Endothelial cell (in vitro differentiated cells): ENCODE measurements around the gene PKP1. TPM values are rescaled to one million over a fixed set of nuclear protein-coding genes. Genes with fewer than 3 reads are reported as not detected.
A peak's percentile ranks its signal among the peaks of the same experiment; 100 is the strongest.

Experiments
- DNase-seq: peaks from one replicate; pipeline ENCODE4 v3.0.0; 2021; ENCODE audit warnings: low spot score
- H3K27ac Mint-ChIP-seq: one replicate; pipeline ENCODE4 v1.8.0; 2021; ENCODE audit warnings: mixed read lengths, inconsistent platforms; ENCODE audit not compliant: unreplicated experiment
- H3K27me3 Mint-ChIP-seq: one replicate; pipeline ENCODE4 v1.8.0; 2021; ENCODE audit warnings: mild to moderate bottlenecking, moderate library complexity, mixed read lengths, inconsistent platforms; ENCODE audit not compliant: unreplicated experiment
- H3K36me3 Mint-ChIP-seq: one replicate; pipeline ENCODE4 v1.8.0; 2021; ENCODE audit warnings: mild to moderate bottlenecking, low read depth, mixed read lengths, inconsistent platforms; ENCODE audit not compliant: unreplicated experiment
- H3K4me1 Mint-ChIP-seq: one replicate; pipeline ENCODE4 v1.8.0; 2021; ENCODE audit warnings: mild to moderate bottlenecking, mixed read lengths, inconsistent platforms; ENCODE audit not compliant: unreplicated experiment
- H3K4me3 Mint-ChIP-seq: one replicate; pipeline ENCODE4 v1.8.0; 2021; ENCODE audit warnings: mild to moderate bottlenecking, mixed read lengths, inconsistent platforms; ENCODE audit not compliant: unreplicated experiment
- H3K9me3 Mint-ChIP-seq: one replicate; pipeline ENCODE4 v1.8.0; 2021; ENCODE audit warnings: mixed read lengths, inconsistent platforms; ENCODE audit not compliant: unreplicated experiment
- total RNA-seq: library from RNA; stranded (reverse); fragmentation: NEBNext Ultra II Directional; extraction: Animal tissue kit (Norgen Biotek cat#: 25700); gene quantifications from one replicate; pipeline ENCODE4 v1.2.1, GENCODE V29; 2021; ENCODE audit not compliant: unreplicated experiment
- TF ChIP-seq, protein P1 (sequence below): fragments of 200-600 bp; sonication (generic); IDR thresholded peaks from one replicate; pipeline ENCODE4 v1.5.0; 2021; ENCODE audit warnings: antibody characterized with exemption; ENCODE audit not compliant: unreplicated experiment

Gene PKP1
- total RNA-seq, 1 donor from 2014 or later: 0.64 TPM

DNA sequence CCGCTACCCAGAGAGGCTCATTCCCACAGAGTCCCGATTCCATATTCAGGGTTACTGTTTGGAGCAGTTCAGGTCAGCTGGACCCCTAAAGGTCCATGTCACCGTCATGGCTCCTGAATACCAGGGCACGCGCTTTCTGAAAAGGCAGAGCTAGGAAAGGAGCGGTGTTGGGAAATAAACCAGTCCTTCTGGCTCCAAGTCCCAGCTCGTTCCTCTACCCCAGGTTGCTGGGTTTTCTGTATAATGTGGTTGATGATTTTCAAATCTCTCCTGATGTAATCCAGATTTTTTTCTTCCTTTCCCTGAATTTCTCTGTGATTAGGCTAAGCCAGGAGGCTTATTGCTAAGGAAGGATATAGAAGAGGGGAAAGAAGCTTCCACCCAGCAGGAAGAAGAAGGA lies 14.0 kb upstream of the PKP1 start:
- Mint-ChIP-seq H3K4me1 (peaks cover 12% of the 10 kb centered on the region), H3K27ac (peak overlapping the region; percentile 9), H3K9me3 (no peaks in the 10 kb centered on the region), H3K36me3 (no peaks in the 10 kb centered on the region), H3K27me3 (peaks cover 5% of the 10 kb centered on the region), H3K4me3 (no peak overlapping the region)
- DNase-seq: no peak
- TF ChIP-seq, protein P1, sequence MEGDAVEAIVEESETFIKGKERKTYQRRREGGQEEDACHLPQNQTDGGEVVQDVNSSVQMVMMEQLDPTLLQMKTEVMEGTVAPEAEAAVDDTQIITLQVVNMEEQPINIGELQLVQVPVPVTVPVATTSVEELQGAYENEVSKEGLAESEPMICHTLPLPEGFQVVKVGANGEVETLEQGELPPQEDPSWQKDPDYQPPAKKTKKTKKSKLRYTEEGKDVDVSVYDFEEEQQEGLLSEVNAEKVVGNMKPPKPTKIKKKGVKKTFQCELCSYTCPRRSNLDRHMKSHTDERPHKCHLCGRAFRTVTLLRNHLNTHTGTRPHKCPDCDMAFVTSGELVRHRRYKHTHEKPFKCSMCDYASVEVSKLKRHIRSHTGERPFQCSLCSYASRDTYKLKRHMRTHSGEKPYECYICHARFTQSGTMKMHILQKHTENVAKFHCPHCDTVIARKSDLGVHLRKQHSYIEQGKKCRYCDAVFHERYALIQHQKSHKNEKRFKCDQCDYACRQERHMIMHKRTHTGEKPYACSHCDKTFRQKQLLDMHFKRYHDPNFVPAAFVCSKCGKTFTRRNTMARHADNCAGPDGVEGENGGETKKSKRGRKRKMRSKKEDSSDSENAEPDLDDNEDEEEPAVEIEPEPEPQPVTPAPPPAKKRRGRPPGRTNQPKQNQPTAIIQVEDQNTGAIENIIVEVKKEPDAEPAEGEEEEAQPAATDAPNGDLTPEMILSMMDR: no peak

GRCh38 chr1:201269900-201270410 lies 13.4 kb upstream of the PKP1 start:
- TF ChIP-seq, protein P1: no peak
- Mint-ChIP-seq H3K27me3 (peaks cover 5% of the 10 kb centered on the region), H3K9me3 (no peaks in the 10 kb centered on the region), H3K27ac (no peak overlapping the region), H3K36me3 (no peaks in the 10 kb centered on the region), H3K4me1 (peaks cover 12% of the 10 kb centered on the region), H3K4me3 (no peak overlapping the region)
- no peak for DNase-seq

DNA sequence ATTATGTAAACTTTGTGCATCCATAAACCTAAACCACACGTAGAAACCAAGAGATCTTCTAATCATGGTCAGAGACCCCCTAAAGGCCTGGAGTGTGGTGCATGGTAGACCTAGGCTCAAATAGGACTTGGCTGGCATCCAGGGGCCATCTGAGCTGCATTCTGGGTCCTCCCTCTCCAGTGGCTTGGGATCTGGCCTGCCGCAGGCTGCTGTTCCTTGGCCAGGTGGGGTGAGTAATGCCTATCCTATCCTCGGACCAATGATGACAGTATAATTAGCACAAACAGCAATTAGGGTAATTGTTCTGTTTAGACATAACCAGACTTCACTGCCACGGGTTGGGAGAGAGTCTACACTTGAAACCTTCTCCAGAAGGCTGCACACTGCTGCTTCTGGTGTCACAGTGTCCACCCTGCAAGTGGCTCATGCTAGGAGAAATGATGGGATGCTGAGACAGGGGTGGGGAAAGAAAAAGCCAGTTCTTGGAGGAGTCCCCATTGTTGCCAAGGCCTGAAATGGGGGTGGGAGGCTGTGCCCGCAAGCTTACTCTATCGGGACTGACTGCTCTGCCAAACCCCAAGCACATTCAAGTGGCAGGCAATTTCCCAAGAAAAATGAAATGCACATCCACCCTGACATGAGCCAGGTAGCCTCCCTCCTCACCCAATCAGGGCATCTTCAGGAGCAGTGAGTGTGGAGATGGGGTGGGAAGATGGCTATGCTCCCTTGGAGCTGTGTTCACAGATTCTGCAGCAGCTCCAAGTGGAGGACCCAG lies 12.5 kb upstream of the PKP1 start:
- Mint-ChIP-seq H3K4me3 (no peak overlapping the region), H3K4me1 (peaks cover 12% of the 10 kb centered on the region), H3K27me3 (peaks cover 5% of the 10 kb centered on the region), H3K9me3 (no peaks in the 10 kb centered on the region), H3K36me3 (no peaks in the 10 kb centered on the region), H3K27ac (no peak overlapping the region)
- no peak for DNase-seq
- TF ChIP-seq, protein P1: no peak

GRCh38 chr1:201272799-201273198 lies 10.5 kb upstream of the PKP1 start:
- H3K4me1 Mint-ChIP-seq: peaks cover 20% of the 10 kb centered on the region
- TF ChIP-seq, protein P1: no peak
- H3K27me3 Mint-ChIP-seq: peaks cover 13% of the 10 kb centered on the region
- no peak overlapping the region for H3K27ac Mint-ChIP-seq
- no peaks in the 10 kb centered on the region for H3K36me3 Mint-ChIP-seq
- no peak for DNase-seq
- H3K9me3 Mint-ChIP-seq: no peaks in the 10 kb centered on the region
- H3K4me3 Mint-ChIP-seq: no peak overlapping the region

DNA sequence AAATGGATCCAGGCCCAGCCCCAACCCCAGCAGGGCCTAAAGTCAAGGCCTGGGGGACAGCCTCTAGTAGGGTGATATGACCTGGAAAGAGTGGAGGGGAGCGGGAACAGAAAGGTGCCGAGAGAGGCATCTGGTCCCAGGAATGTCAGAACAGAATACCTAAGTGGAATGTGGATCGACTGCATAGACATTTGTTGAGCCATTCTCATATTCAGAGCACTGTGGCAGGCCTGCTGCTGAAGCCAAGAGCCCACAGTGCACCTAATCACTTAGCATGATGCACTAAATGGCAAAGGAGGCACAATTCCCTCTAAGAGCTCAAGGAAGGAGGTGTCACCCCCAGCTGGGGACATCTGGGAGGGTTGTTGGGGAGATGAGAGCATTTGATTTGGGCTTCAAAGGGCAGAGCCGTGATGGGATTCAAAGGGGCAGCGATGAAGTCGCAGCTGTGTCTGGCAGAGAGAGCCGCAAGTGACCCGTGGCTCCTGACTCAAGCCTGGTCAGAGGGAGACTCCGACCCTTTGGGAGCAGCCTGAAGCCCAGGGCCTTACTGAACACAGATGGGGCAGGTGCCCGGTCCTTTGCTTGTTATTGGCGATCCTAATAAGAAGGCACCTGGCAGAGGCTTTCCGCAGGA lies 8.6 kb upstream of the PKP1 start:
- TF ChIP-seq, protein P1: no peak
- H3K36me3 Mint-ChIP-seq: no peaks in the 10 kb centered on the region
- no peak overlapping the region for H3K27ac Mint-ChIP-seq
- no peak for DNase-seq
- H3K27me3 Mint-ChIP-seq: peaks cover 13% of the 10 kb centered on the region
- H3K4me1 Mint-ChIP-seq: peaks cover 20% of the 10 kb centered on the region
- no peak overlapping the region for H3K4me3 Mint-ChIP-seq
- H3K9me3 Mint-ChIP-seq: no peaks in the 10 kb centered on the region
